ENCODE results near the gene ZIC5.

Gene ZIC5

GRCh38 chr13:99930925-99931324, 40.6 kb downstream of the ZIC5 start:
- DNase-seq, result no peak

DNA sequence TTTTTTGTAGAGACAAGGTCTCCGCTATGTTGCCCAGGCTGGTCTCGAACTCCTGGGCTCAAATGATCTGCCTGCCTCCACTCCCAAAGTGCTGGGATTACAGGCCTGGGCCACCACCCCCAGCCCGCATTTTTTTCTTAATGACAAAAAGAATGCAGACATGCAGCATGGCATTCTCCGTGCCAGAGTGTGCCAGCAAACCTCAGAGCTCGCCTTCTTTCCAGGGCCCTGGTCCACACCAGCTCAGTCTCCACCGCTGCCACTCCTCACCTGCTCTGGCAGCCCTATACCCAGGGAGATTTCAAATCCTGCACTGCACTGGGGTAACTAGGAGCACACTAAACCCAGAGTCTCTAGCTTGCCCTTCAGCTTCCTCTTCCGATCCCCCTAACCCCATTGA, 41.7 kb downstream of the ZIC5 start:
- no peak for DNase-seq

GRCh38 chr13:99926014-99926731, 45.4 kb downstream of the ZIC5 start:
- peak; percentile 73 to 93 for DNase-seq

- no peak for DNase-seq
Observed at GRCh38 chr13:99923877-99924582, 47.5 kb downstream of the ZIC5 start.

DNA sequence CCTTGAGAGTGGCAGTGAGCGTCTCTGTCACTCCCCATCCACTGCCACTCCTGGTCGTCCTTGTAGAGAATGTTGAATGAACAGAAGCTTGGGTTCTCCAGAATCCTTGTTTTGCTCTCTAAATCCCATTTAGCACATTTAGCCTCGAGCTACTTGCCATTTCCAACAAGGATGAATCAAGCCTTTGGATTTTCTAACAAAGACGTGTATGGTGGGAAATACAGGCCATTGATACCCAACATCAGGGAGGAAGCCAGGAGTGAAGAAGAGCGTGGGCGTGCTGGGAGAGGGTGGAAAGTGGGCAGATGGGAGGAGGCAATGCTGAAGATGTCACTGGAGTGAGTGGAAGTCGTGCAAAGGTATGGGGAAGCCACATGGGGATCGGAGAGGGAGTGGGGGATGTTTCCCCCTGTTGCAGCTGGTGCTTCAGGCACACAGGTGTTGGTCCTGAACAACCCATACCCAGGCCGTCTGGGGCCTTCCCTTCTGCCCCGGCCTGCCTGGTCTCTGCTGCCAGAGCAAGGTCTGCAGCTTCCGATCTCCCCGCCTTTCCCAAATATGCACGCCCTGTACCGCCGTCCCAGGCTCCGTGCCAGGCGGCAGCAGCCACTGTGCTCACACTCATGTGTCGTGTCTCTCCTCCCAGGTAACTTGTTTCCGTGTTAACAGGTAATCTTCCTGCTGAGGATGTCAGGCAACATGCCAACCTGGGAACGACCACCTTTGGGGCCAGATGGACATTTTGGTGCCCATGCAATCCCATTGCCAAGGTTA, 48.7 kb downstream of the ZIC5 start:
- peak; percentile 90 to 96 for DNase-seq

GRCh38 chr13:99919132-99919531, 52.4 kb downstream of the ZIC5 start:
- DNase-seq, result no peak

DNA sequence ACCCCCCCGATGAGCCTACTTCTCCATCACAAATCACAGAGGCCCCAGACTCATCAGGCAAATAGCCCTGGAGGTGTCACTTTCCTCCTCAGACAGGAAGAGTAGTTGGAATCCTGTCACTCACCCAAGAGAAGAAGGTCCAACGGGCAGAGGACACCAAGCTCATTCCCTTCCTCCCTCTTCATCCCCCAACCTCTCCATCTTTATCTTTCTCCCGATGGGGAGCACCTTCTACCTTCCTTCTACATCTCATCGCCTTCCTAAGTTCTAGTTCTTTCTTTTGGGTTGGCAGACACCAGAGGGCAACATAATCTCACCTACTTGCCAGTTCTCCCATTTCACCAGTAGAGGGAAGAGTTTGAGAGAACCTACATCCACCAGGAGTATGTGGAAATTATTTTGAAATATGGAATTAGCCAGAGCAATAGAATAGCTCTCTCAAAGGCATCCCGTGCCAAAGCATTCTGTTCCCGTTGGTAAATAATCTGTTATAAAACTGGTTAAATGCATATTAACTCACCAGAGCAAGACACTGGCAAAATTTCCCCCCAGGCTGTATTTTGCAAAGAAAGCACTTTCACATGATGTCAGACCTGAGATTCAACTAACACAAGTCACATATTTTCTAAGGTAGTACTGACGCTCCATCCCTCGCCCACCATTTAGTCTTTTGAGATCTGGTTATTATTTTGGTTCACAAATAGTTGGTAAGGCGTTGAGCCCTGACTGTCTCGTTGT, 55.0 kb downstream of the ZIC5 start:
- peak; percentile 78 to 88 for DNase-seq

DNA sequence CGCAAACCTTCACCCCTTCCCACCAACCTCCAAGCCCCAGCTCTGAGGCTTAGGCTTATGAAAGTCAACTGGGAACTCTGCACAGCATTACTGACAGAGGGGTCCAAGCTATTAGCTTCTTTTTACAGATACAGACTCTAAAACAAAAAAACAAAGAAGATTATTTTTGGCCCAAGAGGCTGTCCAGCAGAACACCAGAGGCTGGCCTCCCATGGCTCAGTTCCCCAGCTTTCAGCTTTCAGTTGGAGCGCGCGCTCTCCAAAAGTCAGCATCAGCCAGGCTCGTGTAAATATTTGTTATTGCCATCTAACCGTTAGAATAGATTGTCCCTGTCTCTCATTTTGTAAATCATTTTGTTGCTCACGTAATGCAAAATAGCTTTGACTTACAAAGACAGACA, 58.4 kb downstream of the ZIC5 start:
- DNase-seq, result peak; percentile 38 to 81
